Urothelium cell line (cell line): ENCODE results near the gene LYST.
"Not testable (repeated sequence)": the region's sequence is repeated elsewhere in the genome, so short reads cannot be mapped to it uniquely, and the experiment has no call there.

Experiments used
- DNase-seq: peaks from one replicate; pipeline ENCODE4 v3.0.0; 2011; ENCODE audit warnings: low spot score, mixed read lengths
- FAIRE-seq: peaks from 2 replicates; lab custom pipeline; 2011; peaks lifted over from hg19 to GRCh38; lab: Jason Lieb, UNC

The LYST gene

GRCh38 chr1:235640580-235640979 is 226.1 kb downstream of the LYST start:
- DNase-seq (no peak), FAIRE-seq (no peak)

GRCh38 chr1:235639226-235640205 is 227.2 kb downstream of the LYST start:
- FAIRE-seq (no peak), DNase-seq (no peak)

- not testable (repeated sequence) for DNase-seq, FAIRE-seq
Observed at GRCh38 chr1:235638612-235639011, 228.1 kb downstream of the LYST start.

- DNase-seq (no peak), FAIRE-seq (no peak)
Observed at GRCh38 chr1:235637756-235638534, 228.8 kb downstream of the LYST start.

- FAIRE-seq (no peak), DNase-seq (no peak)
Observed at GRCh38 chr1:235635938-235636662, 230.6 kb downstream of the LYST start.

- no peak for FAIRE-seq
- DNase-seq, result peak; percentile 48
Observed at GRCh38 chr1:235632506-235633401, 234.0 kb downstream of the LYST start.

- DNase-seq (no peak), FAIRE-seq (no peak)
Observed at GRCh38 chr1:235631816-235632215, 234.9 kb downstream of the LYST start.

GRCh38 chr1:235628316-235629005 is 238.2 kb downstream of the LYST start:
- no peak for FAIRE-seq
- DNase-seq, result no peak

- DNase-seq (no peak), FAIRE-seq (no peak)
Observed at GRCh38 chr1:235625831-235626230, 240.9 kb downstream of the LYST start.

GRCh38 chr1:235625340-235625739 is 241.4 kb downstream of the LYST start:
- no peak for FAIRE-seq
- no peak for DNase-seq

GRCh38 chr1:235624721-235625333 is 241.9 kb downstream of the LYST start:
- FAIRE-seq, result no peak
- no peak for DNase-seq

GRCh38 chr1:235622936-235623779 is 243.5 kb downstream of the LYST start:
- no peak for DNase-seq

GRCh38 chr1:235619149-235619548 is 247.6 kb downstream of the LYST start:
- not testable (repeated sequence) for FAIRE-seq, DNase-seq

More at GRCh38 chr1:235622936-235623779, 243.5 kb downstream of the LYST start:
- FAIRE-seq, result no peak

- FAIRE-seq, result no peak
Observed at GRCh38 chr1:235617808-235618207, 248.9 kb downstream of the LYST start.

GRCh38 chr1:235617140-235617539 is 249.6 kb downstream of the LYST start:
- no peak for FAIRE-seq
- DNase-seq, result no peak

More at GRCh38 chr1:235617808-235618207, 248.9 kb downstream of the LYST start:
- peak; percentile 25 for DNase-seq

GRCh38 chr1:235614442-235614954 is 252.2 kb downstream of the LYST start:
- FAIRE-seq, result no peak
- no peak for DNase-seq

- DNase-seq, result no peak
- FAIRE-seq, result no peak
Observed at GRCh38 chr1:235613602-235614001, 253.1 kb downstream of the LYST start.

- DNase-seq (no peak), FAIRE-seq (no peak)
Observed at GRCh38 chr1:235612761-235613160, 253.9 kb downstream of the LYST start.
